Measurements from ENCODE around the gene BMP5.
"Not testable (repeated sequence)": the region's sequence is repeated elsewhere in the genome, so short reads cannot be mapped to it uniquely, and the experiment has no call there.

BMP5 gene

DNA sequence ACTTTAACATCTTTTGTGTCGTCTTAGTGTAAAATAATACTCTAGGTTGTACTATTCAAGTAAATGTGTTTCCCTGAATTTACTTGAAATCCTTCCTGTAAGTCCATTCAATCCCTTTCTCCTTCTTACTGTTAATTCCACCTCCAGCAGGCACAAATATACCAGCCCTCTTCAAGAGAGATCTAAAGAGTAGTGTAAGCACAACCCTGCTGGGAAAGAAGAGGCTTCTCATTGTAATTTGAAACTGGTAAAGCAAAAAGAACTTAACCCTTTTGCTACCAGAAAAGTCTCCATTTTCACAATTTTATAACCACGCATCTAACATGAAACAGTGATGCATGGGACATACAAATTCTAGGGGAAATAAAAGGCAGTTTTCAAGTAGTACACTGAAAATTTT is at the start of gene BMP5:
Gene BMP5 (minus strand): TSS at position 191 of the 400 bp plus-strand sequence. CDS start 725 bp downstream, outside the sequence.
- no peak for DNase-seq

DNA sequence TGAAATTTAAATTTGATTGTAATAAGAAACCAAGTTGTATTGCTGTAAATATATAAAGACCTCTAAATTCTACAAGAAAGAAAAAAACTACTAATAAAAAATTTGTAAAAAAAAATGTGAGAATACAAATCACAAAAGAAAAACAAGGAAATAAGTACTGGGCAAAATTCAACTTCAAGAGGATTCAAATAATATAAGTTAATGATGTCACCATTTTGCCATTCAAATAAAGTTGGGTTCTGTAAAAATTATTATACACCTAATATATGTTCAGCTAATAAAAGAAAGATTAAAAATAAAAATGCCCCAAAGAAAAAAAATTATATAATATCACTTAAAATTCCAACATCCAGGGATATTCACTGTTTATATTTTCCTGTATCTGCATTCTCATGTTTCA is 47.0 kb upstream of the BMP5 start:
- no peak for DNase-seq

DNA sequence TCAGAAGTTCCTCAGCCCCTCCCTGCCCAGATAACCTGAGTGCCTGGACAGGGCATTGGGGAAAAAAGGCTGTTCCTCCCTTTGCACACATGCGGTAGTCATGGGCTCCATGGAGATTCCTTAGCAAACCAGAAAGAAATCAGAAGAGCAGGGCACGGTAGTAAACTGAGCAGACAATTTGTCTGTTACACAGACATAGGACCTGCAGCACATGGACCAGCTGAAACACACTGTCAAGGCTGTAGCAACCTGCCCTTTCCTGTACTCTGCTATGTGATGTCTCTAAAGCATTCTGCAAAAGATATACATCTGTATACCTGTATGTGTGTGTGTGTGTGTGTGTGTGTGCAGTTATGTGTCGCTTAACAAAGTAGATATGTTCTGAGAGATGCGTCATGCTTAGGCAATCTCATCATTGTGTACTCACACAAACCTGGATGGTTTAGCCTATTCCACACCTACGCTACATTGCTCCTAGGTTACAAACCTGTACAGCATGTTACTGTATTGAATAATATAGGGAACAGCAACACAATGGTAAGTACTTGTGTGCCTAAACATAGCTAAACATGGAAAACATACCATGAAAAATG is 44.4 kb upstream of the BMP5 start:
- DNase-seq = no peak

DNA sequence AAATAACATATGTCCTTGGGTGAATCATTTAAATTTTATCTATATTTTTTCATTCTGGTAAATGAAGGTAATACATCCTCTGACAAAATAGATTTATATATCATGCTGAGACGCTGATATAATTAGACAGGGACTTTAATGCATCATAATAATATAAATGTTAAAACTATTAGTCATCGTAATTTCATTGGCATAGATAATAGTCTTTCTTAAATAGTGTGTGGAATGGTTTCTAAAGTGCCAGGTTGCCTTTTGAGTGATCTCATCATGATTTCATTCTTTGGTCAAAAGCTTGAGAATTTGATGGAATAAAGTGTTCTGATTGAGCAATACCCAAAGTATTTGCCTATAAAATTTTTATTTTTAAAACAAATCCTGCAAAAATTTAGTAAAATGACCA is 43.2 kb upstream of the BMP5 start:
- DNase-seq = no peak

DNA sequence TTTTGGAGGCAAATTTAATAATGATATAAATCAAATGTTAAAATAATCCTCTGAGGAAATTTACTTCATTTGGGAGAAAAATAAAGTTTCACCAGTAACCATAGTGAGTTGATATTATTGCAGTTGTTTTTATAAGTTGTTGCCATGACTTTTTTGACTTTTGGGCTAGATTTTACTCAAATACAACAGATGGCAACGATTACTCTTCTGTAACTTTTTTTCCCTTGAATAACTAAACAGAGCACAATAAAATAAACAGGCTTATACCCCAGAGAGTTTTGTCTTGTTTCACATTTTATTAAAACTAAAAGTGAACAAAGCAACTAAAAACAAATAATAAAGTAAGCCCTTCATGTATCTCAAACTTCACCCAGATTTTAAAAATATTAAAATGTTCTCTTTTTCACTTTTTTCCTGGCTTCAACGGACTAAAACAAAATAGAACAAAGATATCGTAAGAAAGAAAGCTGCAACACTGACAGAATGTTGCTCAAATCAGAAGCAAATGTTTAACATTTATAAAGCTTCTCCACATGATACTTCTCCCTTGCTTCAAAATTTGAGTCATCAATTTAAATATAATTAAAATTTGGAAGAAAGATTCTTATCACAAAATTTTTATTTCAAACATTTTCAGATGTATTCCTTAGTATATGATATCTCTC is 42.5 kb upstream of the BMP5 start:
- no peak for DNase-seq

DNA sequence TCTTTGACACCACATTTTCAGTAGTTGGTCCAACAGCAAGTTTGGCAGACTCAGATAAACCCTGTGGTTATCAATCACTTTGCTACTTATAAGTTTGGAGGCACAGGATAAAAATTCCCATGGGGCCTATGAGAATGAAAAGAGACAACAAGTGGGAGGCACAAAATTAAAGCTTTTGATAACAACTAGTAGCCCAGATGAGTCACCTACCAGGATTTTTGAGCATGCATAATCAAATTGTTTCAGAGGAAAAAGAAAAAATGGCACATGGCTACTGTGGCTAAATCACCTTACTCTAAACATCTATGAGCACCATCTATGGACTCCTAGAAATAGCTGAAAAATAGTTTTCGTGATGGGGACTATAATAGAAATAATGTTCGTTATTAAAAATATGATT is 40.8 kb upstream of the BMP5 start:
- DNase-seq = no peak

DNA sequence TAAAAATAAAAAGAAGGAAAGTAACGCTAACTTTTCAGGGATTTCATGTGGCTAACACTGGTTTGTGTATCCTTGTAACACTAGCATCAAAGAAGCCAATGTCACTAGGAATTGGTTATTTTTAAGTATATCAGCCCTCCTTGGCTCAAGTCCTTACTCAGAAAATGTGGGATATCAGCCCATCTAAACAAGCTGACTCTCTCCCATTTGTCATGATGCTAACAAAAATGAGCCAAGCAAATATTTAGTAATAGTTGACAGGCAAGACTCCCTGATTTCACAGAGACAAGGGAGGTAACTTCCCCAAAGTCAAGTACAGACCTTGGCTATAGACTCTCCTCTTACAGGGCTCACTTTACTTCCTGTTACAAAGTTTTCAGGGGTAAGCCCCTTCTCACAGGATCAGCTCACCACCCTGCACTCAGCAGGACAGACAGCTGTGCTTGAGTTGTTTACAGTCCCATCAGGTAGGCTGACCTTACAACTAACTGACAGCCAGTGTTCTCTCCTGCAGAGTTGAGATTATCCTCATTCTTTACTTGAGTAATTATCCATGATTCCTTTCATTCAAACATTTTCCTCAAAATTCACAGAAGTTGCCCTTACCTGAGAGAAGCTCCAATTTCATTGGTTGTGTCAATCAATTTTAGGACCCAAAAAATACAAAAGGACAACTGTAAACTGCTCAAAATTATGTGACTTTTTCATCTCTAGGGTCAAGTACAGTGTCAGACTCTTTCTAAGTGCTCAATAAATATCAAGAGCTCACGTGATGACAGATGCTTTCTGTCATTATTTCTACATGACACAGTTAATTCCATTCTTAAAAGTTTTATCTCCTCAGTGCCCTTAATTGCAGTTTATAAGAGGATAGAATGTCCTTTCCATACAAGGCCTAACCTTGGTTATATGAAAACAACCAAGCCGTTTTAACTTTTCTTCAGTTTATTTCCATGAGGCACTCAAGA is 38.1 kb upstream of the BMP5 start:
- DNase-seq = no peak

DNA sequence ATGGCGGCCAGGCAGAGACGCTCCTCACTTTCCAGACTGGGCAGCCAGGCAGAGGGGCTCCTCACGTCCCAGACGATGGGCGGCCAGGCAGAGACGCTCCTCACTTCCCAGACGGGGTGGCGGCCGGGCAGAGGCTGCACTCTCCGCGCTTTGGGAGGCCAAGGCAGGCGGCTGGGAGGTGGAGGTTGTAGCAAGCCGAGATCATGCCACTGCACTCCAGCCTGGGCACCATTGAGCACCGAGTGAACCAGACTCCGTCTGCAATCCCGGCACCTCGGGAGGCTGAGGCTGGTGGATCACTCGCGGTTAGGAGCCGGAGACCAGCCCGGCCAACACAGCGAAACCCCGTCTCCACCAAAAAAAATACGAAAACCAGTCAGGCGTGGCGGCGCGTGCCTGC is 35.1 kb upstream of the BMP5 start:
- not testable (repeated sequence) for DNase-seq

DNA sequence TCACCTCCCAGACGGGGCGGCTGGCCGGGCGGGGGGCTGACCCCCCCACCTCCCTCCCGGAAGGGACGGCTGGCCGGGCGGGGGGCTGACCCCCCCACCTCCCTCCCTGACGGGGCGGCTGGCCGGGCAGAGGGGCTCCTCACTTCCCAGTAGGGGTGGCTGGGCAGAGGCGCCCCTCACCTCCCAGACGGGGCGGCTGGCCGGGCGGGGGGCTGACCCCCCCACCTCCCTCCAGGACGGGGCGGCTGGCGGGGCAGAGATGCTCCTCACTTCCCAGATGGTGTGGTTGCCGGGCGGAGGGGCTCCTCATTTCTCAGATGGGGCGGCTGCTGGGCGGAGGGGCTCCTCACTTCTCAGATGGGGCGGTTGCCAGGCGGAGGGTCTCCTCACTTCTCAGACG is 34.5 kb upstream of the BMP5 start:
- not testable (repeated sequence) for DNase-seq

DNA sequence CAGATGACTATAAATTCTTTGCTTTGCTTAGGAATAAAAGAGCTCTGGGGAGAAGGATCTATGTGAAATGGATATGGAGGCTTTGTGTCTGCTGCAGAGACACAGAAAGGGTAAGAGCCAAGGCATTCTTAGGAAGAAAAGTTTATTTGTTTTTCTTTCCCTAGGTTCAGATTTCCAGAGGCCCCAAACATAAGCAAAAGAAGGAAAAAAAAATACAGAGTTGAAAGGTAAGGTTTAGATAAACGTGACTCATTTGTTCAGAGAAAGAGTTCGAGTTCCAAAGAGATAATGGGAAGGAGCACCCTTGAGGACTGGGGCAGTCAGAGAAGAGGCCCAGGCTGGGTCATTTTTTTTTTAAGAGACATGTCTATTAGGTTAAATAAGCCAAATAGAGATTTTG is 27.4 kb upstream of the BMP5 start:
- DNase-seq = no peak

DNA sequence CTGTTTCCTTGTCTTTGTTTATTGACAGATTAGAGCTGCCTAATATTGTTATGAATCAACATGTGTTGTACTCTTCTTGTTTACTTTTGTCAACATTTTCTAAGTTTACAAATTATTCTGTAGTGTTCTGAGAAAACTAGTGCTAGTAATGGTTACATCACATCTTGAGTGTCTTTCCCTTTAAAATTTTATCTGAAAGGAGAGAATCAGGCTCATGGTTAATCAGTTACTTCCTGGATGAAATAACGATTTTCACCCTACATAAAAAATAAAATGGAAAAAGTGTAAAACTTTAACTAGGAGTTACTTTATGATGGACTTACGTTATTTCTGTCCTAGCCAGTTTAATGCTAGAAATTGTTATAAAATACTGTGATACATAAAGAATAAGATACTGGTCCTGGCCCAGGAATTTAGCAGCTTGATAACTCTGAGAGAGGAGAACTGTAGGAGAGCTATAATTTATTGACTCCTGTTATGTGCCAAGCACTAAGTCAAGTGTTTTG is 26.4 kb upstream of the BMP5 start:
- no peak for DNase-seq

DNA sequence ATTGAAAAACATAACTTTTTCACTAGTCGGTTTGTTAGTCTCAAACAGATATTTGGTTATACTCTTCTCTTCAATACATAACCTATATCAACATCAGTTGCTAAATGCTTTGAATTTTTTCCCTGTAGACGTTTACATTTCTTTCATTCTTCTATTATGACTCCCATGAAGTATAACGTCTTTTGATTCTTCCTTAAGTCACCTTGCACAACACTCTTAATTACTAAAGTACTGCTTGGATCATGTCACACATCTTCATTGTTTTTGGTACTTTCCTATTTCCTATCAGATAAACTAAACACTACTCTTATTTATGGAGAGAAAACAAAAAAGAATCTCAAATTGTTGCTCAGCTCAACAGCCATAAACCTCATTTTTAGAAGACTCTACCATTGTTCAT is 23.0 kb upstream of the BMP5 start:
- DNase-seq = no peak

DNA sequence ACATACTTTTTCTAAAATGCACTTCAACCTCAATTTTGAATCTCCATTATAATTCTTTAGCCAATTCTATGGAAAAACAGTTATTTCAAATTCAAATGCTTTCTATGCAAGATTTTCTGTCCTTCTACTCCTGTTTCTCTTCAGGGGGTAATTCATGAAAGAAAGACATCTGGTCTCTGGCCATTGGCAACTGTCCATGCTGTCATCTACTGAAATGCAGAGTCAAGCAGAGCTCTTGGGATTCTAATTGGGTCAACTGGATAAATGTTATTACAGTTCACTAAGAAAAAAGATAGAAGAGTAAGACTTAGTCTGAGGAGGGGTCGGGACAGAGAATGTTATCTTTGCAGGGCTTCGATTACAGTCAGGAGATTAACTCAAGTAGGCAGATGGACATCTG is 22.0 kb upstream of the BMP5 start:
- DNase-seq = no peak

DNA sequence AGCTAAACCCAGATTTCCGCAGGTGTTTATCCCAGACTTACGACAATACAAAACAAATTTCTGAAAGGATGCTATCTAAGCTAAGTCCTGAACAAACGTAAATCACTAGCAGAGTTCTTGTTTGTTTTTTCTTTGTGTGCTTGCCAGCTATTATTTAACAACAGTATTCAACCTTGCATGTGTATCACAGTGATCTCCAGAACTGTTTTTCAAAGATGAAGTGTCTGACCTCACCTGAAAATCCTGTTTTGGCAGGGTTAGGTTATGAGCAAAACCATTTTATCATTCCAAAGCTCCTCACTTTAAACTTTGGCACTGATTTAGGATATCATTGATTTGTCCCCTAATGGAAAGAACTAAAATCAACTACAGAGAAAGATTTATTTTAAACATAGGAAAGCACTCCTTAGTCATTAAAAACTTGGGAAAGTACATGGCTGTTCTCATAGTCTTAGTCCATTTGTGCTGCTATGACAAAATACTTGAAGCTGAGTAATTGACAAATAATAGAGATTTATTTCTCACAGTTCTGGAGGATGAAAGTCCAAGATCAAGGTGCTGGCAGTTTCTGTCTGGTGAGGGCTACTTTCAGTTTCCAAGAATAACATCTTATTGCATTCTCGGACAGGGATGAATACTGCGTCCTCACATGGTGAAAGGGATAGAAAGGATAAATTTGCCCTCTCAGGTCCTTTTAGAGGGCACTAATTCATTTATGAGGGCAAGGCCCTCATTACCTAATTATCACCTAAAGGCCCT is 20.8 kb upstream of the BMP5 start:
- DNase-seq = no peak

DNA sequence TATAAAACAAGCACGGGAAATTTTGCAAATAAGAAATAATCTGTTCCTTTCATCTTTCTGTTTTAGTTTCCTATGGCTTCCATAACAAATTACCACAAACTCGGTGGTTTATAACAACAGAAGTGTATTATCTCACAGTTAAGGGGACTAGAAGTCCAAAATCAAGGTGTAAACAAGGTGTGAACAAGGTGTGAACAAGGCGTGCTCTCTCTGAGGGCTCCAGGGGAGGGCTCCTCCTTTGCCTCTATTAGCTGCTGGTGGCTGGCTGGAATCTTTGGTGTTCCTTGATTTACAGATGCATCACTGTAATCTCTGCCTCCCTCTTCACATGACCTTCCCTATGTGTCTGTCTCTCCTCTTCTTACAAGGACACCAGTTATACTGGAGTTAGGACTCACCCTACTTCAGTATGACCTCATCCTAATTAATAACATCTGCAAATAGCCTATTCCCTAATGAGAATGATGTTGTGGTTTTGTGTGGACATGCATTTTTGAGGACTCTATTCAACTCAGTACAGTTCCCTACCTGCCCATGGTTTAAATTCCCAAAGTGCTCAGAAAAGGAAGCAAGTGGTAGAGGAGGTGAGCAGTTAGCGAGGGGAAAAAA is 17.5 kb upstream of the BMP5 start:
- no peak for DNase-seq

DNA sequence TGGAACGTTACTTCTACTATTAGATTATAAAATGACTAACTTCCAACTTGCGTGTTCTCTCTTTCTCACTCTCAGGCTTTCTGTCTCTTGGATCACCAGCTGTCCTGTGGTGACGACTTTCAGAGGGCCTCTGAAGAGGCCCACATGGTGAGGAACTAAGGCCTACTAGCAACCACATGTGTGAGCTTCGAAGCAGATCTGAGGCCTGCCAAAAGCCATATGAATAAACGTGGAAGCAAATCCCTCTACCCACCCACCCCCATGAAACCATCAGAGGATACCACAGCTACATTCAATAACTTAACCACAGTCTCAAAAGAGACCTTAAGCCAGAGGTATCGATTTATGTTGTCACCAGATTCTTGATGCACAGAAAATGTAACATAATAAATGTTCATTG is 13.5 kb upstream of the BMP5 start:
- DNase-seq = no peak

DNA sequence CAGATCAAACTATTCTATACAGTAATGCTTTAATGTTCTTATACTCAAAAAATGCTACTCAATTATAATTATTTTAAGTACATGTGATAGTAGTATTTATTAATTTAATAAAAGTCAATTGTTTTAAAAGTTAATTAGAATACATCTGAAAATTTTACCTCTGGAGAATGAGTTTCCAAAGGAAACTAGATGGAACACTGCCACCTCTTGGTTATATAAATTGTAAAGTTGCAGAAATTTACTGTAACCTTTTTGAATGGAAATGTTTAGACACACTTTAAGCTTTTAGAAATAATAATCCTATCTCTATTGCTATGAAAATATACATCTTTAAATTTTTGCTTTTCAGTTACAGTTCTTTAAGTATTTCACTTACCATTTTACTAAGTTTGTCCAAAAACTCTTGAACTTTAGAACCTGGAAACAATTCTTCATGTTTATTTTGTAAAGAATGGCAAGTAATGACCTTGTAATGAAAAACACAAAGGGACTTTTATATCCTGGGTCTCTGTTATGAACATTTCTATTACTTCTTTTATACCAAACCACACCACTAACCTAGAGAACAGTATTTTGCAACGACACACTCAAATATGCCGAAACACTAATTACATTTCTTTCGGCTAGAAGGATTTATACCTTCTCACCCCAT is 10.9 kb upstream of the BMP5 start:
- no peak for DNase-seq

DNA sequence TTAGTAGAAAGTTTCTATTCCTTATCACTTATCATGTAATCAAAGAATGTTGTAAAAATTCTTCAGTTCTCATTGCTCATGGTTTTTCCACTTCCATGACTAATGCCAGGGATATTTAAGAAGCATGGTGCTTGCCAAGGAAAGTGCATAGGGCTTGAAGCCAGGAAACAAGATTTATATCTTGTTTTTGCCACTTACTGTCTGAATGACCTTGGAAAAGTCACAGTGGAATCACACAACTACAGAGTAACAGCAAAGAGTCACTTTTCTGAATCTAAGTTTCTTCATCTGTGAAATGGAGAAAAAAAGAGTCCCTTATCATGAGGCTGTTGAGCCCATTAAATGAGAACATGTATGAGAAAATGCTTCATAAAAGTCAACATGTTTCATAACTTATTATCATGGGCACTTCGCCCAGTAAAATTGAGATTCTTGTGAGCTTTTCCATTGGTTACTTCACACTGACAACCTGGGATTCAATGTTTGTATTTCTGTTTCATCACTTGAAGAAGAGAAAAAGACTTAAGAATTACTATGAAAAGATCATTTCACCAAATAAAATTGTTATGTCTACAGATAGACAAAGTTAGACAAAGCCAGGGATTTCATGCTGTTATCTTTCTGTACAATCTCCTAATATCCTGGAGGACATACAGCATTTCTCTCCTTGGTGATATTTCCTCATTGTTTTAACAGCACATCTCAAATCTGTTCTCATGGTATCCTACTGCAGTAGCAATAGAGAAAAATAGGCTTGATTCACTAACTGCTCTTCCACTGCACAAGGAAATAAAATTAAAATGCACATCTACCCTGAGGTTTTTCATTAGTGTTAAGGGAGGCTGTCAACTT is 7.6 kb upstream of the BMP5 start:
- DNase-seq = no peak

DNA sequence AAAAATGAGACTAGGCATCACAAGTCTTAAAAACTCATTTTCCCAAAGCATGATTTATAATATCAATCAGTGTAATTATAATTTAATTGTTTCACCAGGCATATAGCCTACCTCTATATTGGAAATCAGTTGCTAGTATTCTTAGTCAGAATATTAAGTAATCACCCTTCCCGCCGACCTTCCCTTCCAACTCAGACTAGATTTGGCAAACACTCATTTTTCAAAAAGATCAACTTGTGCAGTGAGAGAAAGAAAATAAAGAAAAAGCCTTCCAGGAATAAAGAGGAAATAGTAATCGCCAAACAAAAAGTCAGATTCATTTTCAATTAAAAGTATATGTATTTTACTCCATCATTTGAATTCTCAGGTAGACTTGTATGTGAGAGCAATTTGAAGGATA is 1.9 kb upstream of the BMP5 start:
- no peak for DNase-seq

DNA sequence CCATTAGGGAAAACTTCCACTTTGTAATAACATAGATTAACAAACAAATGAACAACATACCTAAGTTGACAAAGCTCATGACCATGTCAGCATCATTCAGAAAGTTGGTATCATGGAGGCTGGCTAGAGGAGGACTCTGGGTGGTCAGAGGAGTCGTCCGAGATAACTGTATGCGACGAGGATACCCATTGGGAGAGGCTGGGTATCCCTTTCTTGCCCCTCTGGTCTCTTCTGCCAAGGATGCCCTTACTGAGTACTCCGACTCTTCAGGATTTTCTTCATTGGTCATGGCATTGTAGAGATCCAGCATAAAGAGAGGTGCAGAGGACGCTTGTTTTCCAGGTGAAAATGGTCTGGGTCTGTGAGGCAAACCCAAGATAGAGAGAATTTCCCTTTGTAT is 1.1 kb downstream of the BMP5 start:
- DNase-seq = no peak

DNA sequence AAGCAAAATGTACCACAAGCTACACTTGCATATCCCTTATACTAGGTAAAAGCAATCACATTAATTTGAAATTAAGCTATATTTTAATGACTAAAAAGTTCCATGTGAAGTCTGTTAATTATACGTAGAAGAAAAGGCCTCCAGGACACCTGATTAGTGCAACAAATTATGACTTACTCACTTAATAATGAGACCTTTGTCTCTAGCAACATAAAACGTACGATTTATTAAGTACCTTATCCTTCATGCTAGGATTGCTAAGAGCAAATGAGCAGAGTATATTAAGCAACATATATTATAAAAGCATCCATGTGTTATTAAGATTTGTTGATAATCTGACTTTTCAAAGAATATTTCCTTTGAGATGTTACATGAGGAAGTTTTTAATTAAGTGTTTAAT is 2.5 kb downstream of the BMP5 start:
- DNase-seq = no peak
